GM10248 (cell line): ENCODE results near the gene CTIF.

Source experiments
- CTCF ChIA-PET: fragments of 300-600 bp; sonication (Branson Sonifier 250); formaldehyde crosslinking; extraction: SDS; loops from one replicate; lab custom pipeline; 2021; ENCODE audit warnings: antibody characterized with exemption; lab: Yijun Ruan, JAX
- POLR2A ChIA-PET: fragments of 350-650 bp; sonication (Branson Sonifier 250); formaldehyde crosslinking; extraction: SDS; loops from one replicate; lab custom pipeline; 2020; ENCODE audit warnings: antibody characterized with exemption; lab: Yijun Ruan, JAX
- DNase-seq: peaks from one replicate; pipeline ENCODE4 v3.0.0; 2012; ENCODE audit errors: extremely low spot score
- CTCF ChIP-seq: IDR thresholded peaks from 2 replicates; pipeline ENCODE4 v1.5.1; 2012; ENCODE audit warnings: mild to moderate bottlenecking, low read depth; ENCODE audit errors: extremely low read depth, missing control alignments, control extremely low read depth

CTIF gene

GRCh38 chr18:48576457-48576771 is 37.6 kb downstream of the CTIF start:
- no peak for DNase-seq
- no peak for TF ChIP-seq CTCF
- POLR2A ChIA-PET: no interaction called here
- CTCF ChIA-PET: no interaction called here

- no peak for TF ChIP-seq CTCF
- CTCF ChIA-PET: interaction anchor here (1.1 to 2.2 kb wide), 2 partner anchors 20 to 27 kb away, joined by 3 to 5 read pairs; no protein-coding TSS in a partner anchor
- DNase-seq: no peak
- POLR2A ChIA-PET: no interaction called here
These were observed 38.8 kb downstream of the CTIF start for GRCh38 chr18:48577478-48578190.

- no peak for DNase-seq
- ChIA-PET POLR2A (no interaction called here), CTCF (interaction anchor here (1.1 to 2.2 kb wide), 2 partner anchors 20 to 27 kb away, joined by 3 to 5 read pairs; no protein-coding TSS in a partner anchor)
- TF ChIP-seq CTCF: no peak
These were observed 39.5 kb downstream of the CTIF start for GRCh38 chr18:48578289-48578688.

DNA sequence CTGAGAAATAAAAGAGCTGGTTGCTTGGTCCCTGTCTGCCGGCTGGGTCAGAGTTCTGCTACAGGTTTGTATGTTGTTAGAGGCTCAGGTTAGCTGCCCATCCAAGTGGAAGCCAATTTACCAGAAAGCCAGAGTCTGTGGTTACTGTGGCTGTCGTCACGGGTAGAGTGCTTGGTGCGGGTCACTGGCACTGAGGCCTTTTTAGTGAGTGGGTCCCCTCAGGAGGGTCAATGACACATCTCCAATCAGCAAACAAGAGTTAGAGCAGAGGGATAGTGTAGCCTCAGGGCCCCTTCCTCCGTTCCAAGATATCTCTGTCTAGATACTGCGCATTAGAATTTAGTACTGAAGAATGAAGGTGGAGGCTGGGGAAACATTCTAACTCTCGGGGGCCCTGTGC is 41.2 kb downstream of the CTIF start:
- DNase-seq: no peak
- POLR2A ChIA-PET: no interaction called here
- CTCF ChIA-PET: no interaction called here
- TF ChIP-seq CTCF: no peak

DNA sequence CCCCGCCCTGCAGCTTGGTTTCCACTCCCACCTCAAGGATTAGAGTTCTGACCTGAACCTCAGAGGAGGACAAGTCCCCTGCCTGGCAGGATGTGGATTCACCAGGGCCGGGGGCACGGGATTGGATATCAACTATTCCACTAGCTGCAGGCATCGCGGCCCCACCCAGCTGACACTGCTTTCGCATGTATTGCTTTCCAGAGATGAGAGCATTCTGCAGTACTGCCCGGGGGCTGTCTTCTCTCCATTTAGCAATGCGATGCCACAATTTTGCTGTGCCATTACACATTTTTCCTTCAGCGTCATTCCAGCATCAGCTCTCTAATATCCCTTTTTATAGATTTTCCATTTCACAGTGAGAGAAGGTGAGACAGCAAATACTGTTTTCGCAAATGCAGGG is 42.0 kb downstream of the CTIF start:
- POLR2A ChIA-PET: no interaction called here
- no peak for DNase-seq
- CTCF ChIA-PET: no interaction called here
- no peak for TF ChIP-seq CTCF

GRCh38 chr18:48581206-48581605 is 42.4 kb downstream of the CTIF start:
- DNase-seq: no peak
- ChIA-PET POLR2A (no interaction called here), CTCF (interaction anchor here (1.4 kb wide), 1 partner anchor 9 kb away, joined by 3 read pairs; no protein-coding TSS in a partner anchor)
- no peak for TF ChIP-seq CTCF
